GM21619 (cell line): ENCODE results near the gene CENPP.

Source experiments
- ATAC-seq: cut with Tn5 transposase; IDR thresholded peaks from one replicate; pipeline ENCODE4 v1.9.1; 2021; ENCODE audit not compliant: unreplicated experiment

Gene CENPP

GRCh38 chr9:92650839-92651621 lies 325.3 kb downstream of the CENPP start:
- ATAC-seq = no peak

DNA sequence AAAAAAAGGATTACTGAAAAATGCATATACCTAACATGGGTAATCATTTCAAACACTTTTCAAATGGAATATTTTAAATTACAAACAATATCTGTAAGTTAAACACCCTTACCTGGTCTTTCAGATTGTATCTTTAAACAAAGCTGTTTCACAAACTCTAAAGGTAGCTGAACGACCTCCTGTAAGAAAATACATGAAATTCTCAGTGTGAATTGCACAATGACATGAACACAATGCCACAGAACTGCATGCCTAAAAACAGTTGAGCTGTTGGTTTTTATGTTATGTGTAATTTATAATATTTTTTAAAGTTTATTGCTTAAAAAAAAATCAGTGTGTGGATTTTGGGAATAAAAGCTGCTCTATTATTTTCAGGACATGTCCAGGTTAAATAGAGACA lies 326.7 kb downstream of the CENPP start:
- no peak for ATAC-seq

DNA sequence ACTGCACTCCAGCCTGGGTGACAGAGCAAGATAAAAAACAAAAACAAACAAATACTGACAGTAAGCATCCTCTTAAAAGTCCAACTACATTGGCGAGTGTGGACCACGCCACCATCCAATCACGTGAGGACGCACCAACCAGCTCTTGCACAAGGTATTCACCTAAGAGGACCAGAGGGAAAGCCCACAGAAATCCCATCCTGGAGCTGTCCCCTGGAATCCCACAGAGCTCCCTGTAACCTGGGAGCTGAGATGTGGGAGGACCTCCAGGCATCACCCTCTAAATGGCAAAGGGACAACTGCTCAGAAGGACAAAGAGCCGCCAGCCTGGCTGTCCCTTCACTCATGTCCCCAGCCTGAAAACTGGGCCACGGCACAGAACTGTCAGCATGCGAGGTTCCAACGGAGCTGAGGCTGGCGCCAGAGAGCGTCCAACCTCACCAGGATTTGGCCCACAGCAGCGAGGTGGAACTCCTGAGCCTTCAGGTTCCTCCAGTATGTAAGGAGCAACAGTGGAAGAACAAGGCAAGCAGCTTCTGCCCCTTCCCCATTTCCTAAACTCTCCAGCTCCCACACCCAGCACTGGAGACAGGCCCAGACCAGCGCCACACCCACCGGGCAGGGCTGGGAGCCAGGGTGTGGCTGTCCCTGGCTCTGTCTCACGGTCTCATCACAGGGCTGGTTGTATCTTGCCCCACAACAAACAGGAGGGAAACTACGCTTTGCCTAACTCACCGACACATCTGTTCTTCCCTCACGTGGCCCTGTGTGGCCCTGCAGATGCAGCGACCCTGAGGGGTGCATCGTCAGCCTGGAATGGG lies 328.9 kb downstream of the CENPP start:
- ATAC-seq = no peak

DNA sequence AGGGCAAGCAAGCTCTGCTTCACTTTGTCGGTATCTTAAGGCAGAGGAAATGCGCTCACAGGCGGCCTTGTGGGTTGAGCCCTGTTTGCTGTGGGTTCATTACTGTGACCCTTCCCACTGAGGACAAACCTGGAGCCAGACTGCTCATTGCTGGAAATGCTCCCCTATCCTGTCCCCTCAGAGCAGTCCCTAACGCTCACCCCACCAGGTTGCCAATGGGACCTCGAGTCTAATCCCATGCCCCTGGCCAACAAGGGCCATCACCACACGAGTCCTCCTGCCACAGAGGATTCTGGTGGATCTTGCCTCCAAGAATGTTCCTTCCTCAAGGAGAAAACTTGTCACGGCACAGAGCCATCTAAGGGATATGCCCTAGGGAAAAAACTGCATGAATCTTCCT lies 329.6 kb downstream of the CENPP start:
- no peak for ATAC-seq

DNA sequence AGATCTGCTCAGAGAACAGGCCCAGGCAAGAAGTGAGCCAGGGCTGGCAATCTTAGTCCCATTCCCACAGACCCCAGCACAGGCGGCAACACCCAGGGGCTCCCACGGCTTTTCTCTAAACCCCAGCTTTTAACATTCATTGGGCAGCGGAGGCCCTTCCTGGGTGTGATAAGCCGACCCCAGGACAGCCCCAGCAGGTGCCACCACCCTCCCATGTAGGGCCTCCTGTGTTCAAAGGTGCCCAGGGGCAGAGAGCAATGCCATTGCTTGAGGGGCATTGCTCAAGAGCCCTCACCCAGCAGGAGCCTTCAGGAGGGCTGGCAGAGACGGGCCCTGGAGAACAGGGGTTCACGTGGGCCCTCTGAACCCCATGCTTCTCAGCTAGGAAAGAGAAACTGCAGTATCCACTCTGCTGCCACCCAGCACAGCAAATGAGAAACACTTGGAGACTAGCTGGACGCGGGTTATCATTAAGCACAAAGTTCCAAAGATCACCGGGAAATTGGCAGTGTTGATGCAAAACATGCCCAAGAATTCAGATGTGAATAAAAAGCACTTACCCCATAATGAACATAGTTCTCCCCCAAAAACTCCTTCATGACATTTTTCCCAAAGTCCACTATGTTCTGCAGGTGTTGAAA lies 330.3 kb downstream of the CENPP start:
- ATAC-seq = no peak

- no peak for ATAC-seq
Measured at GRCh38 chr9:92656537-92656925, 330.8 kb downstream of the CENPP start.

- ATAC-seq = no peak
Measured at GRCh38 chr9:92657296-92658094, 331.7 kb downstream of the CENPP start.

GRCh38 chr9:92658176-92658575 lies 332.4 kb downstream of the CENPP start:
- ATAC-seq = no peak

DNA sequence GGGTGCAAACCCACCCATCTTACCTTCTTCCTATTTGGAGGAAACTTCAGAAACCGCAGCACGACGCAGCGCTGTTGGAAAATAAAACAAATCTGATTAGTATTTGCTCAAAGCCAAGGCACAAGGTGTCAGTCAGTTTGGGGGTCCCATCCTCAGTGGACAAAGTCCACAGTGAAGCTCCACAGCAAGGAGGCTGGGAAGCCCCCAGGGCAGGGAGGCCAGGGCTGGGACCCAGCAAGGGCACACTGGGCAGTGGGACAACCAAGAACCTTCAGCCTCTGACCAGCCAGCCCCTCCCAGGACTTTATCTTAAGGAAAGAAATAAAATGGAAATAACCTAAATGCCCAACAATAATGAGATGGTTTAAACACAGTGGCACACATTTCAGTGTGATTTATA lies 332.9 kb downstream of the CENPP start:
- no peak for ATAC-seq

GRCh38 chr9:92659601-92660000 lies 333.8 kb downstream of the CENPP start:
- ATAC-seq = no peak

- ATAC-seq = no peak
Measured at GRCh38 chr9:92660266-92660665, 334.5 kb downstream of the CENPP start.

GRCh38 chr9:92661127-92661526 lies 335.4 kb downstream of the CENPP start:
- ATAC-seq = no peak

DNA sequence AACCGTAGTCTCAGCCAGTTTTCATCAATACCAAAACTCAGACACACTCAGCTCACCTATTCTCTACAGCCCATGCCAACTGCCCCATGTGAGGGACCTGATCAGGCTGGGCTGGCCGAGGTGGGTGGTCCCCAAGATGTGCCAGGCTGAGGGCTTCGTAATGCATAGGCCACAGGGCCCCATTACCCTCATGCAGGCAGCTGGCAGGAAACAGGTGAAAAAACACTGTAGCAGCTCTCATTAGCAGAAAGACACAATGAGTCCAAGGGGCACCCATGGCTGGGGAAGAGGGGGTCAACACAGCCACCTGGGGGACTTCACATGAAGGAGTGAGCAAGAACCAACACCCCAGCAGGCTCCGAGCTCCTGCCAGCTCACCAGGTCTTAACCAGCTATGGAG lies 336.0 kb downstream of the CENPP start:
- no peak for ATAC-seq

GRCh38 chr9:92663126-92663525 lies 337.4 kb downstream of the CENPP start:
- ATAC-seq = no peak

DNA sequence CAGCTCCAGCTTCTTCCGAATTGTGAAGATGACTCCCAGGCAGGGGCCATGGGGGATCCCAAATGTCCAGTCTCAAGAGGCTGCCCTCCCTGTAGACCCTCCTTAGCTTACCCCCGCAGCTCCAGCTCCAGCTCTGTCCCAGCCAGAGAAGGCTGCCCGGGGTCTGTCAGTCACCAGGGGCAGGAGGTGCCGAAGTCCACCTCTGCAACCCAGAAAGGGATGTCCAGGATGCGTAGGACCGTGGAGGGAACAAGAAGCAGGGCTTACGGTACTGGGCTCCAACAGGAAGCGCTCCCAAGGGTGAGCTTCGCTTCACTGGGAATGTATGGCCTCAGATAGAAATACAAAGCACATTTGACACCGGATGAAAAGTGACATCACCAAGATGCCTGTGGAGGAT lies 338.2 kb downstream of the CENPP start:
- ATAC-seq = no peak

GRCh38 chr9:92664394-92665152 lies 338.8 kb downstream of the CENPP start:
- peak; percentile 37 for ATAC-seq

GRCh38 chr9:92665836-92666235 lies 340.1 kb downstream of the CENPP start:
- ATAC-seq = no peak

GRCh38 chr9:92666236-92666635 lies 340.5 kb downstream of the CENPP start:
- no peak for ATAC-seq

DNA sequence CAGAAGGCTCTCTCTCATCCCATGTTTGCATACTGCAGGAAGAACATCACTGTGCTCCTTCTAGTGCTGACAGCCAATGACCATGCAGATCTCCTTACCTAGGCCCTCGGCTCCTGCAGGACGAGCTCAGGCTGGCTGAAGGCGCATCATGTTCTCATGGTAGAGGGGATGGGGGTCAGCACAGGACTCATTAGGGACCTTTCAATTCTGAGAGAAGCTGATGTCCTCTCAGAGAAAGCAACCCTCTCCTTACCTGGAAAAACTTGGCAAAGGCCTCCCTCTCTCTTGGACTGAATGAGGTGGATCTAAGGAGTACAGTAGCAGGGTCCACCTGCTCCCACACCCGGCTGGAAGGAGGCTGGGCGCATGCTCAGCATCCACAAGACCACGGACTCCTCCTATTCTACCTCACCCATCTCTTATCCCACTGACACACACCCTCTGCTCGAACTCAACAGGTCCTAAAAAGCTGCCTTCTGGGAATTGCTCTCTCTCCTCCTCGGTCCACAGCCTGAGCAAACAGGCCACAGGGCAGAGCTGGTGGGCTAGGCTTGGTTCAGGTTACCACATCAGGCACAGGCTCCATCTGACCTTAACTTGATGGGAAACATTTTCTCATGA lies 341.3 kb downstream of the CENPP start:
- no peak for ATAC-seq
